Brain microvascular endothelial cell (primary cell): Measurements from ENCODE around the gene CDK5R2.
A peak's percentile ranks its signal among the peaks of the same experiment; 100 is the strongest.

Source experiments
- DNase-seq: peaks from one replicate; pipeline ENCODE4 v3.0.0-alpha.2; 2020
- H3K27ac ChIP-seq: fragments of 250-450 bp; sonication (Bioruptor Pico); 2 replicates; pipeline ENCODE4 v1.5.1; 2020; ENCODE audit warnings: mild to moderate bottlenecking, moderate library complexity
- H3K27me3 ChIP-seq: fragments of 250-450 bp; sonication (Bioruptor Pico); replicated peaks from 2 replicates; pipeline ENCODE4 v1.5.1; 2020; ENCODE audit warnings: mild to moderate bottlenecking
- H3K36me3 ChIP-seq: fragments of 250-450 bp; sonication (Bioruptor Pico); replicated peaks from 2 replicates; pipeline ENCODE4 v1.5.1; 2020; ENCODE audit warnings: mild to moderate bottlenecking
- H3K4me3 ChIP-seq: 2 replicates; pipeline ENCODE4 v1.5.1; 2011; ENCODE audit warnings: low read depth, mild to moderate bottlenecking, control low read depth, low read length, moderate library complexity
- CTCF ChIP-seq: IDR thresholded peaks from 2 replicates; pipeline ENCODE4 v1.5.1; 2011; ENCODE audit warnings: low read depth, mild to moderate bottlenecking, moderate library complexity, low read length, control low read depth, inconsistent platforms; ENCODE audit errors: missing control alignments
- in situ Hi-C: cut with HindIII; loops from 2 replicates; pipeline ENCODE4 v1.10.0; 2017; ENCODE audit warnings: low sequenced_read_pairs, low pct_ligation_motif_present

CDK5R2 gene

GRCh38 chr2:218954541-218955300, 4.7 kb upstream of the CDK5R2 start:
- TF ChIP-seq CTCF = no peak

GRCh38 chr2:218956039-218956438, 3.4 kb upstream of the CDK5R2 start:
- in situ Hi-C loops = no loop called here
- no peak for DNase-seq
- Histone ChIP-seq H3K27ac (no peak overlapping the region), H3K4me3 (no peak overlapping the region), H3K27me3 (peaks cover 36% of the 10 kb centered on the region), H3K36me3 (no peaks in the 10 kb centered on the region)
- TF ChIP-seq CTCF = no peak

More at GRCh38 chr2:218954541-218955300, 4.7 kb upstream of the CDK5R2 start:
- in situ Hi-C loops = no loop called here
- H3K27ac ChIP-seq = no peak overlapping the region
- DNase-seq = no peak
- H3K36me3 ChIP-seq = no peaks in the 10 kb centered on the region
- H3K4me3 ChIP-seq = no peak overlapping the region
- H3K27me3 ChIP-seq = peaks cover 23% of the 10 kb centered on the region

GRCh38 chr2:218957671-218958070, 1.8 kb upstream of the CDK5R2 start:
- no peak for TF ChIP-seq CTCF
- H3K27me3 ChIP-seq = peaks cover 46% of the 10 kb centered on the region
- H3K27ac ChIP-seq = no peak overlapping the region
- no peak overlapping the region for H3K4me3 ChIP-seq
- no peak for DNase-seq
- no peaks in the 10 kb centered on the region for H3K36me3 ChIP-seq
- in situ Hi-C loops = no loop called here

- DNase-seq = no peak
Measured at GRCh38 chr2:218958276-218958675, 1.2 kb upstream of the CDK5R2 start.

GRCh38 chr2:218959761-218960308, 369 bp downstream of the CDK5R2 start:
- DNase-seq = no peak
- H3K4me3 ChIP-seq = peak overlapping the region; percentile 48
- no peaks in the 10 kb centered on the region for H3K36me3 ChIP-seq
- in situ Hi-C loops = no loop called here
- H3K27me3 ChIP-seq = peaks cover 57% of the 10 kb centered on the region
- TF ChIP-seq CTCF = no peak
- H3K27ac ChIP-seq = no peak overlapping the region

More at GRCh38 chr2:218958276-218958675, 1.2 kb upstream of the CDK5R2 start:
- peaks cover 50% of the 10 kb centered on the region for H3K27me3 ChIP-seq
- no peak overlapping the region for H3K4me3 ChIP-seq
- in situ Hi-C loops = no loop called here
- no peak for TF ChIP-seq CTCF
- no peaks in the 10 kb centered on the region for H3K36me3 ChIP-seq
- H3K27ac ChIP-seq = no peak overlapping the region
